Stimulated activated memory B cell treated with anti-CD40 and anti-IgM and Interleukin-4, amounts not matched to agents 10 μg/mL and 1 μg/mL and 100 μg/mL, for 72 hours (primary cell): ENCODE results near the gene SEC22C.

ENCODE experiments used
- ATAC-seq: fragments of 150-1000 bp; cut with Tn5 transposase; 2 replicates; pipeline ENCODE4 v1.10.0; 2021
- H3K27ac Mint-ChIP-seq: one replicate; pipeline ENCODE4 v1.8.0; 2022; ENCODE audit warnings: mild to moderate bottlenecking, mixed read lengths
- H3K27me3 Mint-ChIP-seq: one replicate; pipeline ENCODE4 v1.8.0; 2022; ENCODE audit warnings: mixed read lengths
- H3K36me3 Mint-ChIP-seq: one replicate; pipeline ENCODE4 v1.8.0; 2022; ENCODE audit warnings: mixed read lengths
- H3K4me1 Mint-ChIP-seq: one replicate; pipeline ENCODE4 v1.8.0; 2022; ENCODE audit warnings: mixed read lengths
- H3K4me3 Mint-ChIP-seq: one replicate; pipeline ENCODE4 v1.8.0; 2022; ENCODE audit warnings: mild to moderate bottlenecking, moderate library complexity, mixed read lengths
- H3K9me3 Mint-ChIP-seq: one replicate; pipeline ENCODE4 v1.8.0; 2022; ENCODE audit warnings: mixed read lengths

Gene SEC22C

DNA sequence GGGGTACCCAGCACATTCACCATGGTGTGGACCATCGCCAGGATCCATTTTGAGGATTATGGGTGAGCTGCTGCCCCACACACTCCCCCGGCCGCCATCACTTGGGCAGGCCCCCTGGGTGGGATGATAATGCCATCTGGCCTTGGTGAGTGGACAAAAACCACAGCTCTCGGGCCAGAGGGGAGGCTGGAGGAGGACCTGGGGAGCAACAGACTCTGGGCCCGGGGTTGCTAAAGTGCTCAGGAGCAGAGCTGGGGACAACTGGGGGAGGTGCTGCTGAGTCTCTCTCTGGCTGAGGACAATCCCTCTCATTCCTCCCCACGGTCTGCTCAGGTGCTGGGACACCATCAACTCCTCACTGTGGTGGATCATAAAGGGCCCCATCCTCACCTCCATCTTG lies 50.3 kb downstream of the SEC22C start:
- Mint-ChIP-seq H3K4me1 (peaks cover 14% of the 10 kb centered on the region), H3K36me3 (peaks cover 6% of the 10 kb centered on the region), H3K27me3 (no peaks in the 10 kb centered on the region)

DNA sequence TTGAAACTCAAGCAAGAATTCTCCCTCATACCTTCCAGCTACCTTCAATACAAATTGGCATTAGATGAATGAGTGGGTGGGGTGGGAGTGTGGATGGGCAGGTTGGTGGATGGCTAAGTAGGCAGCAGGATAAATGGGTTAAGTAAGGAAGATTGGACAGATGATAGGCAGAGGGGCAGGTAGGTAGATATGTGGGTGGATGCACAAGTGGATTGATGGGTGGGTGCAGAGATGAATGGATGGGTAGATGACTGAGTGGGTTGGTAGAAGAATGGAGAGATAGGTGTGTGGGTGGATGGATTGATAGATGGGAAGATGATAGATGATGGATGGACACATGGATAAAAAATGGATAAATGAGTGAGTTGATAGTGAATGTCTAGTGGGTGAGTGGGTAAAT lies 51.7 kb downstream of the SEC22C start:
- Mint-ChIP-seq H3K4me1 (peaks cover 14% of the 10 kb centered on the region), H3K36me3 (peaks cover 6% of the 10 kb centered on the region), H3K27me3 (no peaks in the 10 kb centered on the region), H3K4me3 (no peak overlapping the region), H3K9me3 (peaks cover 6% of the 10 kb centered on the region), H3K27ac (no peak overlapping the region)
- ATAC-seq = no peak

More for the DNA sequence above, 50.3 kb downstream of the SEC22C start:
- Mint-ChIP-seq H3K27ac (no peak overlapping the region), H3K4me3 (no peak overlapping the region), H3K9me3 (peaks cover 6% of the 10 kb centered on the region)
- no peak for ATAC-seq

DNA sequence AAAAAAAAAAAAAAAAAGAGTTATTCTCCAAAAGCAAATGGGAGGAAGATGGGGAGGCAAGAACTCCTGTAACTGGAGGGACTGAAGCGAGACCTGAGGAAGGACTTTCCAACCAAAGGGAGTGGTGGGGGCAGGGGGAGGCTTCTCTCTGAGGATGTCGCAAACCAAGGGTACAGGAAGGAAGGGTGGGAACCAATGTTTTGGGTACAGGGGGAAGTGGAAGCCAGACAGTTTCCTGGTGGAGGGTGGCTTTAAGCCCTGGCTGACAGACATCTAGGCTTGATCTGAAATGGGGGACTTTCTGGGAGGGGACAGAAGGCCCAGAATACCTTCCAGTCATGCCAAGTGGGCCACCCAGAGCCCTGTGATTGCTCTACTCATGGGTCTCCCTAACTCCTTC lies 52.3 kb downstream of the SEC22C start:
- peaks cover 14% of the 10 kb centered on the region for H3K4me1 Mint-ChIP-seq
- no peak overlapping the region for H3K27ac Mint-ChIP-seq
- peaks cover 6% of the 10 kb centered on the region for H3K36me3 Mint-ChIP-seq
- H3K27me3 Mint-ChIP-seq = no peaks in the 10 kb centered on the region
- H3K4me3 Mint-ChIP-seq = no peak overlapping the region
- no peak for ATAC-seq
- peaks cover 6% of the 10 kb centered on the region for H3K9me3 Mint-ChIP-seq

DNA sequence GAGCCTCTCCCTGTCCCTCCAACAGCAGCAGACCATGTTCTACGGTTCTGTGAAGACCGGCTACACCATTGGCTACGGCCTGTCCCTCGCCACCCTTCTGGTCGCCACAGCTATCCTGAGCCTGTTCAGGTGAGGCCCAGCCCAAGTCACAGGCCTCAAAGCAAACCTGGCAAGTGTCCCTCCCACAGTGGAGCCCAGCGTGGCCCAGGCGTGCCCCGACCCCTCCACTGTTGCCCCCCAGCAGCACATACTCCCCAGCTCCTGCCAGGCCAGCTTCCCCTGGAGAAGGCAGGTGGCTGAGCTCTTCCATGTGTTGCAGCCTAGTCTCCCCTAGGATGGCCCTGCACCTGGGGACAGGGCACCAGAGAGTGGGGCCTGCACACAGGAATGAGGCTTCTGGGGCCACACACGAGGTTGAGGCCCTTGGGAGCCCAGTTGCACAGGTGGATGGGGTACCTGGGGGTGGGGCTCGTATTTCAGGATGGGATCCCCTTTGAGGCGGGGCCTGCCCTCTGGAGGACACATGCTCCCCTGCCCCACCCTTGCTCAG lies 54.3 kb downstream of the SEC22C start:
- Mint-ChIP-seq H3K36me3 (peaks cover 6% of the 10 kb centered on the region), H3K27ac (no peak overlapping the region), H3K4me3 (no peak overlapping the region), H3K4me1 (peaks cover 14% of the 10 kb centered on the region), H3K27me3 (no peaks in the 10 kb centered on the region), H3K9me3 (peaks cover 6% of the 10 kb centered on the region)
- ATAC-seq = no peak

GRCh38 chr3:42526616-42527367 lies 55.0 kb downstream of the SEC22C start:
- peaks cover 14% of the 10 kb centered on the region for H3K4me1 Mint-ChIP-seq

GRCh38 chr3:42525736-42526345 lies 55.9 kb downstream of the SEC22C start:
- Mint-ChIP-seq H3K36me3 (peaks cover 6% of the 10 kb centered on the region), H3K27me3 (no peaks in the 10 kb centered on the region), H3K27ac (no peak overlapping the region), H3K4me3 (no peak overlapping the region), H3K4me1 (peaks cover 14% of the 10 kb centered on the region), H3K9me3 (peaks cover 6% of the 10 kb centered on the region)
- peak; percentile 40 for ATAC-seq

More at GRCh38 chr3:42526616-42527367, 55.0 kb downstream of the SEC22C start:
- H3K9me3 Mint-ChIP-seq = peaks cover 6% of the 10 kb centered on the region
- H3K27me3 Mint-ChIP-seq = no peaks in the 10 kb centered on the region
- H3K27ac Mint-ChIP-seq = no peak overlapping the region
- peaks cover 6% of the 10 kb centered on the region for H3K36me3 Mint-ChIP-seq
- ATAC-seq = no peak
- H3K4me3 Mint-ChIP-seq = no peak overlapping the region

- no peaks in the 10 kb centered on the region for H3K27me3 Mint-ChIP-seq
- peaks cover 3% of the 10 kb centered on the region for H3K36me3 Mint-ChIP-seq
- ATAC-seq = no peak
- peaks cover 4% of the 10 kb centered on the region for H3K9me3 Mint-ChIP-seq
- peaks cover 11% of the 10 kb centered on the region for H3K4me1 Mint-ChIP-seq
- no peak overlapping the region for H3K27ac Mint-ChIP-seq
- no peak overlapping the region for H3K4me3 Mint-ChIP-seq
These were observed 56.6 kb downstream of the SEC22C start for GRCh38 chr3:42525212-42525611.

GRCh38 chr3:42524751-42525150 lies 57.0 kb downstream of the SEC22C start:
- Mint-ChIP-seq H3K4me1 (peaks cover 7% of the 10 kb centered on the region), H3K27ac (no peak overlapping the region), H3K36me3 (no peaks in the 10 kb centered on the region), H3K27me3 (no peaks in the 10 kb centered on the region), H3K4me3 (no peak overlapping the region), H3K9me3 (no peaks in the 10 kb centered on the region)
- ATAC-seq = no peak

DNA sequence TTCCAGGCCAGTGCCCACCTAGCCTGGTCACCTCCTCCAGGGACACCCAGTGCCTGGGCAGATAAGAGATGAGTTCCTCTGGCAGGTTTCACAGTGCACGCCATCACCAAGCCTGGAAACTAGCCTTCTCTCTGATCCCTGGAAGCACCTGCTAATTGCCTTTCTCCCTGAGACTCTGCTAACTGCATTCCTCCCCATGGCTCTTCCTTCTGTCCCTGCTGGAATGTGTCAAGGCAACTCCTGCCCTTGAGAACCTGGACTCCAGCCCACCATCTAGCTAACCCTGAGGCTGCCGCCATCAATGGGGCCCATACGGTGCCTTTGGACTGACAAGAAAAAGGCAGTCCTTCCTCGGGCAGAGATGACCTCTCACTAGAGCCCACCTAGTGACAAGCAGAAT lies 60.9 kb downstream of the SEC22C start:
- Mint-ChIP-seq H3K36me3 (no peaks in the 10 kb centered on the region), H3K9me3 (no peaks in the 10 kb centered on the region), H3K4me1 (no peaks in the 10 kb centered on the region), H3K27me3 (no peaks in the 10 kb centered on the region), H3K27ac (no peak overlapping the region), H3K4me3 (no peak overlapping the region)
- ATAC-seq = no peak

DNA sequence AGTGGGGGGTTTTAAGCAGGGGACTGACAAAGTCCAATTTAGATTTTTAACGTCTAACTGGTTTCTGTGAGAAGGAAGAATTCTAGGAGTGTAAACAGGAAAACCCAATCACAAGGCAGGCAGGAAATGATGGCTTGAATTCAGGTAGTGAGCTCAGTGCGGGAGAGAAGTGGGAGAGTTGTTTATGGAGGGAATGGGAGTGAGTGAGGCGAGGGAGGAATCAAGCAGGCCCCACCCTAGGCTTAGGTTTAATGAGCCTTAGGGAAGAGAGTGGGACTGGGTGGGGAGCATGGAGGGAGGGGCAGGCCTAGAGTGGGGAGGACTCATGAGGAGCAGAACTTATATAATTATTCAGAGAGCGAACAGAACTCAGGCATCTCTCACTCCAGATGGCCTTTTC lies 61.4 kb downstream of the SEC22C start:
- no peaks in the 10 kb centered on the region for H3K4me1 Mint-ChIP-seq

GRCh38 chr3:42519568-42519962 lies 62.2 kb downstream of the SEC22C start:
- Mint-ChIP-seq H3K27ac (no peak overlapping the region), H3K36me3 (no peaks in the 10 kb centered on the region), H3K27me3 (no peaks in the 10 kb centered on the region), H3K4me3 (no peak overlapping the region), H3K9me3 (no peaks in the 10 kb centered on the region), H3K4me1 (no peaks in the 10 kb centered on the region)
- no peak for ATAC-seq

More for the DNA sequence above, 61.4 kb downstream of the SEC22C start:
- H3K36me3 Mint-ChIP-seq = no peaks in the 10 kb centered on the region
- ATAC-seq = no peak
- H3K4me3 Mint-ChIP-seq = no peak overlapping the region
- H3K27me3 Mint-ChIP-seq = no peaks in the 10 kb centered on the region
- no peak overlapping the region for H3K27ac Mint-ChIP-seq
- H3K9me3 Mint-ChIP-seq = no peaks in the 10 kb centered on the region

- Mint-ChIP-seq H3K4me3 (no peak overlapping the region), H3K36me3 (no peaks in the 10 kb centered on the region)
These were observed 62.8 kb downstream of the SEC22C start for GRCh38 chr3:42518800-42519567.

GRCh38 chr3:42517117-42517516 lies 64.7 kb downstream of the SEC22C start:
- no peaks in the 10 kb centered on the region for H3K4me1 Mint-ChIP-seq
- ATAC-seq = no peak

More at GRCh38 chr3:42518800-42519567, 62.8 kb downstream of the SEC22C start:
- no peaks in the 10 kb centered on the region for H3K4me1 Mint-ChIP-seq
- H3K27me3 Mint-ChIP-seq = no peaks in the 10 kb centered on the region
- H3K9me3 Mint-ChIP-seq = no peaks in the 10 kb centered on the region
- no peak for ATAC-seq
- no peak overlapping the region for H3K27ac Mint-ChIP-seq

DNA sequence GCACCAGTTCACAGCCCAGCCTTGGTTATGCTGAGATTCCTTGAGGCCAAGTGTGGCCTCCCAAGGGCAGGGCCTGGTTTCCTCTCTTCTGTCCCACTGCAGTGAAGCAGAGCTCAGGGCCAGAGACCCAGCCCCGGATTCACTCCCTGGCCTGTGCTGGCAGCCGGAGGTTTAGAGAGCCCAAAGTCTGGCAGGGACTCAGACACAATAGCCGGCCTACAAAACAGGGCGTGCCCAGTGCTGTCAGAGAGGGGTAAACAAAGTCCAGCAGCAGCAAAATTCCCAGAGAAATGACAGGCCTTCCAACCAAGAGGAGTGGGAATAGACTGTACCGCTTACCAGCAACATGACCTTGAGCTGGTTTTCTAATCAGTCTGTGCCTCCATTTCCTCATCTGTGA lies 65.3 kb downstream of the SEC22C start:
- Mint-ChIP-seq H3K27me3 (peaks cover 9% of the 10 kb centered on the region), H3K27ac (no peak overlapping the region), H3K9me3 (no peaks in the 10 kb centered on the region), H3K4me1 (no peaks in the 10 kb centered on the region), H3K36me3 (no peaks in the 10 kb centered on the region), H3K4me3 (no peak overlapping the region)
- no peak for ATAC-seq

More at GRCh38 chr3:42517117-42517516, 64.7 kb downstream of the SEC22C start:
- Mint-ChIP-seq H3K27ac (no peak overlapping the region), H3K4me3 (no peak overlapping the region), H3K9me3 (no peaks in the 10 kb centered on the region), H3K27me3 (peaks cover 9% of the 10 kb centered on the region), H3K36me3 (no peaks in the 10 kb centered on the region)

DNA sequence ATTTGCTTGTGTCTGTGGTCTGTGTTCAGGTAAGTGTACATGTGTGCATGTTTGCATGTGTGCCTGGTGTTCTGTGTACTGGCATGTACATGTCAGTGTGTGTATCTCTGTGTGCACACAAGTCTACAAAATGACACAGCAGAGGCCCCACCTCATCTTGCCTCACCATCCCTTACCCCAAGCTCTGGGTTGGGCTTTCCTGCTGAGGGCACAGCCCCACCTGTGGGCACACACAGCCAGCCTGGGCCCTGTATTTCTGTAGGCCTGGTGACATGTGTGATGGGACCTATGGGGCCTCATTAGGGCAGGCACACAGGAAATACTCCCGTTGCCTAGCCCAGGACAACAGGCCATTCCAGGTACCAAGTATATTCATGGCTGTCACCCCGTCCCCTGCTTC lies 65.8 kb downstream of the SEC22C start:
- ATAC-seq = no peak
- Mint-ChIP-seq H3K4me1 (no peaks in the 10 kb centered on the region), H3K4me3 (no peak overlapping the region), H3K9me3 (no peaks in the 10 kb centered on the region), H3K27me3 (peaks cover 9% of the 10 kb centered on the region), H3K27ac (no peak overlapping the region), H3K36me3 (no peaks in the 10 kb centered on the region)
